H1 (cell line): ENCODE results near the gene BSPRY. TPM values are rescaled to one million over a fixed set of nuclear protein-coding genes. Genes with fewer than 3 reads are reported as not detected.

ENCODE experiments used
- CTCF ChIA-PET: fragments of 300-600 bp; sonication (Branson Sonifier 250); formaldehyde crosslinking; loops from one replicate; lab custom pipeline; 2021; ENCODE audit not compliant: partially characterized antibody; lab: Charles Lee
- POLR2A ChIA-PET: fragments of 300-600 bp; sonication (Branson Sonifier 250); formaldehyde crosslinking; loops from one replicate; lab custom pipeline; 2021; ENCODE audit warnings: inconsistent platforms; ENCODE audit not compliant: partially characterized antibody; lab: Charles Lee
- DNase-seq, 2 experiments: peaks; one replicate each; pipeline versions ENCODE4 v3.0.0 to v3.0.0-alpha.2; 2010 to 2022; ENCODE audit warnings: low spot score in 2 of 2, low read depth in 1 of 2, mixed read lengths in 1 of 2
- FAIRE-seq: peaks from 2 replicates; lab custom pipeline; 2011; peaks lifted over from hg19 to GRCh38; lab: Jason Lieb, UNC
- H2AFZ ChIP-seq: 2 replicates; pipeline ENCODE4 v1.8.1; 2012; ENCODE audit warnings: low read length, inconsistent platforms
- H2AK5ac ChIP-seq: 2 replicates; pipeline ENCODE4 v1.6.1; 2013; ENCODE audit warnings: low read depth, low read length
- H2BK120ac ChIP-seq: replicated peaks from 2 replicates; pipeline ENCODE3; 2013; ENCODE audit warnings: low read depth, low read length, inconsistent platforms
- H2BK12ac ChIP-seq: 2 replicates; pipeline ENCODE4 v1.6.1; 2013; ENCODE audit warnings: low read depth, low read length
- H2BK15ac ChIP-seq: 2 replicates; pipeline ENCODE4 v1.6.1; 2013; ENCODE audit warnings: low read length
- H2BK20ac ChIP-seq: 2 replicates; pipeline ENCODE4 v1.6.1; 2013; ENCODE audit warnings: low read length
- H2BK5ac ChIP-seq: 2 replicates; pipeline ENCODE4 v1.6.1; 2013; ENCODE audit warnings: low read depth, low read length
- H3K14ac ChIP-seq: 2 replicates; pipeline ENCODE4 v1.6.1; 2013; ENCODE audit warnings: inconsistent platforms; ENCODE audit not compliant: insufficient read length
- H3K18ac ChIP-seq: 2 replicates; pipeline ENCODE4 v1.6.1; 2013; ENCODE audit warnings: low read length; ENCODE audit errors: extremely low read depth
- H3K23ac ChIP-seq: 2 replicates; pipeline ENCODE4 v1.6.1; 2013; ENCODE audit warnings: inconsistent platforms; ENCODE audit not compliant: insufficient read length
- H3K23me2 ChIP-seq: 2 replicates; pipeline ENCODE4 v1.6.1; 2013; ENCODE audit warnings: low read depth, low read length
- H3K27ac ChIP-seq: 2 replicates; pipeline ENCODE4 v1.6.1; 2011; ENCODE audit warnings: low read depth, low read length, inconsistent platforms
- H3K27me3 ChIP-seq, 4 experiments: replicated peaks in 1 of 4; 1 replicate in 1 of 4; 2 replicates in 3 of 4; pipeline versions ENCODE4 v1.6.1 to v1.8.1; 2011 to 2013; ENCODE audit warnings: low read length in 3 of 4, mild to moderate bottlenecking in 3 of 4, inconsistent platforms in 2 of 4, mixed read lengths in 2 of 4, moderate library complexity in 1 of 4; ENCODE audit not compliant: control insufficient read depth in 3 of 4, insufficient read depth in 3 of 4; ENCODE audit errors: extremely low read depth in 1 of 4
- H3K36me3 ChIP-seq, 4 experiments: 2 replicates each; pipeline versions ENCODE4 v1.6.1 to v1.8.1; 2011 to 2013; ENCODE audit warnings: mild to moderate bottlenecking in 4 of 4, low read length in 3 of 4, moderate library complexity in 2 of 4, control low read depth in 1 of 4, inconsistent platforms in 1 of 4; ENCODE audit not compliant: insufficient read depth in 4 of 4, control insufficient read depth in 2 of 4
- H3K4ac ChIP-seq: replicated peaks from 2 replicates; pipeline ENCODE3; 2013; ENCODE audit warnings: low read length, low read depth, mixed read lengths, inconsistent platforms; ENCODE audit not compliant: insufficient read length
- H3K4me1 ChIP-seq, 4 experiments: replicated peaks in 1 of 4; 1 replicate in 1 of 4; 2 replicates in 3 of 4; pipeline versions ENCODE4 v1.6.1 to v1.8.1; 2011 to 2013; ENCODE audit warnings: low read length in 3 of 4, inconsistent platforms in 2 of 4, mixed read lengths in 1 of 4; ENCODE audit not compliant: insufficient read depth in 4 of 4, control insufficient read depth in 3 of 4
- H3K4me2 ChIP-seq, 2 experiments: 2 replicates each; pipeline versions ENCODE4 v1.6.1 to v1.8.1; 2011 to 2013; ENCODE audit warnings: low read depth in 2 of 2, low read length in 2 of 2, control low read depth in 1 of 2, inconsistent platforms in 1 of 2, mild to moderate bottlenecking in 1 of 2; ENCODE audit not compliant: insufficient read depth in 1 of 2
- H3K4me3 ChIP-seq, 4 experiments: fragments of 200-600, 300-600 bp in 1 of 4; sonication (generic), shearing (Covaris generic), sonication (Bioruptor Twin) in 1 of 4; 2 replicates each; pipeline versions ENCODE4 v1.5.1 to v1.8.1; 2011 to 2016; ENCODE audit warnings: low read length in 4 of 4, low read depth in 3 of 4, control low read depth in 2 of 4, inconsistent platforms in 2 of 4, mild to moderate bottlenecking in 2 of 4, mixed read lengths in 1 of 4, moderate library complexity in 1 of 4; ENCODE audit not compliant: insufficient read depth in 2 of 4; ENCODE audit errors: extremely low read depth in 1 of 4
- H3K56ac ChIP-seq: replicated peaks from 2 replicates; pipeline ENCODE3; 2013; ENCODE audit warnings: low read depth, mild to moderate bottlenecking, mixed read lengths, low read length, inconsistent platforms; ENCODE audit not compliant: insufficient read length
- H3K79me1 ChIP-seq: 2 replicates; pipeline ENCODE4 v1.6.1; 2013; ENCODE audit warnings: low read depth, low read length, control low read depth
- H3K79me2 ChIP-seq, 2 experiments: 2 replicates each; pipeline versions ENCODE4 v1.6.1 to v1.8.1; 2012 to 2013; ENCODE audit warnings: low read length in 2 of 2, mild to moderate bottlenecking in 2 of 2, inconsistent platforms in 1 of 2; ENCODE audit not compliant: insufficient read depth in 2 of 2, control insufficient read depth in 1 of 2
- H3K9ac ChIP-seq, 4 experiments: replicated peaks in 1 of 4; 1 replicate in 1 of 4; 2 replicates in 3 of 4; pipeline versions ENCODE4 v1.6.1 to v1.8.1; 2011 to 2013; ENCODE audit warnings: low read depth in 3 of 4, low read length in 3 of 4, control low read depth in 2 of 4, mild to moderate bottlenecking in 2 of 4, moderate library complexity in 2 of 4, inconsistent platforms in 1 of 4; ENCODE audit errors: extremely low read depth in 1 of 4
- H3K9me3 ChIP-seq, 2 experiments: 2 replicates each; pipeline versions ENCODE4 v1.6.1 to v1.8.1; 2012 to 2013; ENCODE audit warnings: mild to moderate bottlenecking in 2 of 2, moderate library complexity in 2 of 2, control low read depth in 1 of 2, inconsistent platforms in 1 of 2, low read depth in 1 of 2, low read length in 1 of 2, mixed read lengths in 1 of 2; ENCODE audit not compliant: insufficient read depth in 2 of 2
- H4K20me1 ChIP-seq, 2 experiments: replicated peaks in 1 of 2; 2 replicates each; pipeline versions ENCODE3 to v1.8.1; 2011 to 2013; ENCODE audit warnings: inconsistent platforms in 2 of 2, low read length in 2 of 2, mild to moderate bottlenecking in 1 of 2; ENCODE audit not compliant: insufficient read depth in 2 of 2, control insufficient read depth in 1 of 2
- H4K5ac ChIP-seq: 2 replicates; pipeline ENCODE4 v1.6.1; 2013; ENCODE audit warnings: low read length, low read depth, mixed read lengths, inconsistent platforms; ENCODE audit not compliant: insufficient read length
- H4K8ac ChIP-seq: 2 replicates; pipeline ENCODE4 v1.8.0; 2013; ENCODE audit warnings: mild to moderate bottlenecking, moderate library complexity, low read length, inconsistent platforms; ENCODE audit not compliant: insufficient read depth; ENCODE audit errors: extremely low read depth
- H4K91ac ChIP-seq: replicated peaks from 2 replicates; pipeline ENCODE3; 2013; ENCODE audit warnings: low read length, mixed read lengths, inconsistent platforms; ENCODE audit not compliant: insufficient read length
- CHD1 ChIP-seq: IDR thresholded peaks from 2 replicates; pipeline ENCODE4 v1.6.1; 2012; ENCODE audit warnings: low read depth, low read length, improper control_type of control experiment
- EP300 ChIP-seq, 2 experiments: IDR thresholded peaks; 1 replicate in 1 of 2; 2 replicates in 1 of 2; pipeline ENCODE4 v1.6.1; 2011 to 2012; ENCODE audit warnings: low read depth in 2 of 2, low read length in 2 of 2, mild to moderate bottlenecking in 2 of 2, borderline replicate concordance in 1 of 2, inconsistent platforms in 1 of 2, moderate library complexity in 1 of 2
- FOSL1 ChIP-seq: IDR thresholded peaks from 2 replicates; pipeline ENCODE4 v1.6.1; 2011; ENCODE audit warnings: mild to moderate bottlenecking, low read depth, low read length, moderate library complexity; ENCODE audit not compliant: insufficient read depth
- GABPA ChIP-seq: IDR thresholded peaks from 2 replicates; pipeline ENCODE4 v1.6.1; 2011; ENCODE audit warnings: mild to moderate bottlenecking, low read length, moderate library complexity, borderline replicate concordance; ENCODE audit not compliant: insufficient read depth
- KDM1A ChIP-seq: fragments of 200-600, 300-600 bp; sonication (generic); IDR thresholded peaks from 2 replicates; pipeline ENCODE4 v1.7.1; 2016; ENCODE audit warnings: mild to moderate bottlenecking, low read length, borderline replicate concordance
- KDM4A ChIP-seq: IDR thresholded peaks from one replicate; pipeline ENCODE4 v1.7.1; 2012; ENCODE audit warnings: low read depth, mild to moderate bottlenecking, moderate library complexity, low read length, inconsistent platforms; ENCODE audit not compliant: severe bottlenecking
- MAFK ChIP-seq: IDR thresholded peaks from 2 replicates; pipeline ENCODE4 v1.6.1; 2012; ENCODE audit warnings: low read depth, mild to moderate bottlenecking, improper control_type of control experiment, low read length
- PHF8 ChIP-seq: fragments of 200-600 bp; sonication (generic); conservative IDR thresholded peaks from 2 replicates; pipeline ENCODE4 v1.7.1; 2012; ENCODE audit warnings: low read depth, mild to moderate bottlenecking, inconsistent platforms, low read length, moderate library complexity
- RXRA ChIP-seq: IDR thresholded peaks from 2 replicates; pipeline ENCODE4 v1.6.1; 2011; ENCODE audit warnings: low read depth, mild to moderate bottlenecking, low read length, moderate library complexity; ENCODE audit not compliant: insufficient read depth
- SP1 ChIP-seq: IDR thresholded peaks from 2 replicates; pipeline ENCODE4 v1.6.1; 2011; ENCODE audit warnings: low read depth, low read length
- WGBS, 2 experiments: shearing (Covaris generic) in 1 of 2; methylation state at CpG; one replicate each; pipeline versions ENCODE4 v1.1.6 to v1.1.7; 2013 to 2015; ENCODE audit warnings: low lambda C conversion rate in 2 of 2, mixed read lengths in 2 of 2, inconsistent platforms in 1 of 2, low coverage in 1 of 2, missing lambda C conversion rate in 1 of 2; ENCODE audit not compliant: insufficient replicate concordance in 2 of 2, insufficient coverage in 1 of 2, insufficient read length in 1 of 2; ENCODE audit errors: extremely low coverage in 1 of 2, missing lambda C conversion rate in 1 of 2; 5-methylcytosine and 5-hydroxymethylcytosine counted together
- polyA plus RNA-seq, 7 experiments: library from polyadenylated mRNA; depleted of rRNA in 3 of 7; stranded (reverse) in 5 of 7; unstranded in 2 of 7; fragments of >200 nt in 5 of 7; fragments of 200-250 nt in 2 of 7; gene quantifications; 1 replicate in 5 of 7; 2 replicates in 1 of 7; 4 replicates in 1 of 7; pipeline versions ENCODE4 v1.2.1 to v1.2.3, GENCODE V29; 2011 to 2013; ENCODE audit warnings: missing spikeins in 2 of 7, mixed read lengths in 2 of 7
- total RNA-seq: library from RNA; stranded (reverse); fragmentation: NEBNext Ultra II Directional; extraction: Animal tissue kit (Norgen Biotek cat#: 25700); gene quantifications from 2 replicates; pipeline ENCODE4 v1.2.1, GENCODE V29; 2021
- TF ChIP-seq, protein P1 (sequence below): IDR thresholded peaks from 2 replicates; pipeline ENCODE4 v1.6.1; 2012; ENCODE audit warnings: inconsistent platforms

BSPRY gene
- total and polyA plus RNA-seq, 2 of the 8 experiments (the other 6 are each of a cell fraction or from before 2014, with no cell fraction given) = 5.5 to 10.9 TPM

DNA sequence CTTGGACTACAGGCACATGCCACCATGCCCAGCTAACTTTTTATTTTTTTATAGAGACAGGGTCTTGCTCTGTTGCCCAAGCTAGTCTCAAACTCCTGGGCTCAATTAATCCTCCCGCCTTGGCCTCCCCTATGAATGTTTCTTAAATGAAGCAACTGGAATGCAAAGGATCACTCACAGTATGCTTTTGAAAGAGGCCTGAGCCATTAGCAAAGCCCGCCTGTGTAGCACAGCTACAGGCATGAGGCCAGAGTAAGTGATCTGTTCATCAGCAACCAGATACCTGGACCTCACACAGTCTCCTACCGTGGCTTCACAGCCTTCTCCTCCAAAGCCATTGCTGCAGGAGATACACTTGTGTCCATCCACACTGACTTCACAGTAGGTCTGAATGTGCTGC, 29.3 kb upstream of the BSPRY start:
- no peaks in the 10 kb centered on the region for H3K36me3 ChIP-seq
- no peak overlapping the region for H4K91ac ChIP-seq
- peaks cover 0 to 2% (median under 1%) of the 10 kb centered on the region in 4 experiments; a peak in 2 of 7 replicates for H3K27me3 ChIP-seq
- H2BK12ac ChIP-seq = no peak overlapping the region
- H3K23me2 ChIP-seq = no peaks in the 10 kb centered on the region; the same call in 1 of the 2 replicates
- H3K4me3 ChIP-seq = no peak overlapping the region
- H3K56ac ChIP-seq = no peak overlapping the region
- no peaks in the 10 kb centered on the region for H3K79me1 ChIP-seq
- H3K18ac ChIP-seq = no peak overlapping the region
- H3K23ac ChIP-seq = no peak overlapping the region
- no peaks in the 10 kb centered on the region for H3K4me1 ChIP-seq
- H4K5ac ChIP-seq = no peak overlapping the region
- H3K14ac ChIP-seq = no peak overlapping the region
- no peak overlapping the region for H2BK5ac ChIP-seq
- no peak overlapping the region for H2AFZ ChIP-seq
- ChIA-PET POLR2A (interaction anchor here (1.0 kb wide), 1 partner anchor 30 kb away, joined by 4 read pairs; no protein-coding TSS in a partner anchor), CTCF (interaction anchor here (0.7 to 3.3 kb wide), 10 partner anchors 9 to 335 kb away, joined by 3 to 19 read pairs (median 4); no protein-coding TSS in a partner anchor)
- H3K4ac ChIP-seq = no peak overlapping the region
- H3K79me2 ChIP-seq = no peaks in the 10 kb centered on the region
- H3K27ac ChIP-seq = no peak overlapping the region
- no peaks in the 10 kb centered on the region for H3K9me3 ChIP-seq
- no peak overlapping the region for H4K8ac ChIP-seq
- DNase-seq = no peak
- H2BK20ac ChIP-seq = no peak overlapping the region
- H4K20me1 ChIP-seq = no peaks in the 10 kb centered on the region
- no peak for FAIRE-seq
- H2AK5ac ChIP-seq = no peak overlapping the region
- H3K9ac ChIP-seq = no peak overlapping the region
- H2BK15ac ChIP-seq = no peak overlapping the region
- H2BK120ac ChIP-seq = no peak overlapping the region
- WGBS, 2 experiments = 75% methylated on average over 3 of the region's 3 CpGs; no CpG with 5 or more reads in 1 of the 2 experiments
- H3K4me2 ChIP-seq = no peak overlapping the region
- TF ChIP-seq EP300 (IDR thresholded peaks at IDR 0.05; ENCODE audit: borderline replicate concordance in 1 of 2, low read depth in 2 of 2, low read length in 2 of 2) (no peak), KDM4A (no peak), GABPA (no peak), RXRA (no peak), PHF8 (no peak), CHD1 (no peak), FOSL1 (no peak), SP1 (no peak), KDM1A (no peak), MAFK (no peak)
- TF ChIP-seq, protein P1, sequence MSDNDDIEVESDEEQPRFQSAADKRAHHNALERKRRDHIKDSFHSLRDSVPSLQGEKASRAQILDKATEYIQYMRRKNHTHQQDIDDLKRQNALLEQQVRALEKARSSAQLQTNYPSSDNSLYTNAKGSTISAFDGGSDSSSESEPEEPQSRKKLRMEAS = no peak
